Measurements from ENCODE around the gene HERC3.

- TF ChIP-seq, protein P1, sequence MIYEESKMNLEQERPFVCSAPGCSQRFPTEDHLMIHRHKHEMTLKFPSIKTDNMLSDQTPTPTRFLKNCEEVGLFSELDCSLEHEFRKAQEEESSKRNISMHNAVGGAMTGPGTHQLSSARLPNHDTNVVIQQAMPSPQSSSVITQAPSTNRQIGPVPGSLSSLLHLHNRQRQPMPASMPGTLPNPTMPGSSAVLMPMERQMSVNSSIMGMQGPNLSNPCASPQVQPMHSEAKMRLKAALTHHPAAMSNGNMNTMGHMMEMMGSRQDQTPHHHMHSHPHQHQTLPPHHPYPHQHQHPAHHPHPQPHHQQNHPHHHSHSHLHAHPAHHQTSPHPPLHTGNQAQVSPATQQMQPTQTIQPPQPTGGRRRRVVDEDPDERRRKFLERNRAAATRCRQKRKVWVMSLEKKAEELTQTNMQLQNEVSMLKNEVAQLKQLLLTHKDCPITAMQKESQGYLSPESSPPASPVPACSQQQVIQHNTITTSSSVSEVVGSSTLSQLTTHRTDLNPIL (CRISPR knock-in tag; IDR thresholded peaks at IDR 0.05; ENCODE audit: low read depth), result no peak
- TF ChIP-seq TOX (CRISPR knock-in tag; IDR thresholded peaks at IDR 0.05; ENCODE audit: borderline replicate concordance) (no peak), ESRRG (CRISPR knock-in tag; IDR thresholded peaks at IDR 0.05) (no peak), RARB (CRISPR knock-in tag; IDR thresholded peaks at IDR 0.05) (no peak), GLIS3 (CRISPR knock-in tag; IDR thresholded peaks at IDR 0.05) (no peak), ZC3H10 (CRISPR knock-in tag; IDR thresholded peaks at IDR 0.05) (no peak), ZNF8 (CRISPR knock-in tag; IDR thresholded peaks at IDR 0.05) (no peak), ARNTL (CRISPR knock-in tag; IDR thresholded peaks at IDR 0.05; ENCODE audit: borderline replicate concordance, low read depth) (no peak), CSRNP3 (CRISPR knock-in tag; IDR thresholded peaks at IDR 0.05) (no peak), CSDC2 (CRISPR knock-in tag; IDR thresholded peaks at IDR 0.05) (no peak), ZNF565 (CRISPR knock-in tag; conservative IDR thresholded peaks at IDR 0.05; ENCODE audit: low read depth) (no peak), TCF4 (CRISPR knock-in tag; IDR thresholded peaks at IDR 0.05; ENCODE audit: borderline replicate concordance) (no peak)
- TF ChIP-seq, protein P2, sequence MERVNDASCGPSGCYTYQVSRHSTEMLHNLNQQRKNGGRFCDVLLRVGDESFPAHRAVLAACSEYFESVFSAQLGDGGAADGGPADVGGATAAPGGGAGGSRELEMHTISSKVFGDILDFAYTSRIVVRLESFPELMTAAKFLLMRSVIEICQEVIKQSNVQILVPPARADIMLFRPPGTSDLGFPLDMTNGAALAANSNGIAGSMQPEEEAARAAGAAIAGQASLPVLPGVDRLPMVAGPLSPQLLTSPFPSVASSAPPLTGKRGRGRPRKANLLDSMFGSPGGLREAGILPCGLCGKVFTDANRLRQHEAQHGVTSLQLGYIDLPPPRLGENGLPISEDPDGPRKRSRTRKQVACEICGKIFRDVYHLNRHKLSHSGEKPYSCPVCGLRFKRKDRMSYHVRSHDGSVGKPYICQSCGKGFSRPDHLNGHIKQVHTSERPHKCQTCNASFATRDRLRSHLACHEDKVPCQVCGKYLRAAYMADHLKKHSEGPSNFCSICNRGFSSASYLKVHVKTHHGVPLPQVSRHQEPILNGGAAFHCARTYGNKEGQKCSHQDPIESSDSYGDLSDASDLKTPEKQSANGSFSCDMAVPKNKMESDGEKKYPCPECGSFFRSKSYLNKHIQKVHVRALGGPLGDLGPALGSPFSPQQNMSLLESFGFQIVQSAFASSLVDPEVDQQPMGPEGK (CRISPR knock-in tag; IDR thresholded peaks at IDR 0.05; ENCODE audit: borderline replicate concordance), result no peak
Measured at GRCh38 chr4:88674565-88674964, 82.3 kb downstream of the HERC3 start.

All from SK-N-SH treated with all-trans-retinoic acid at 6 μM for 48 hours (cell line).